ENCODE measurements around the gene INS. TPM values are rescaled to one million over a fixed set of nuclear protein-coding genes. Genes with fewer than 3 reads are reported as not detected.

The INS gene
- total RNA-seq, 2 donors from 2014 or later, result not detected

- 90 to 93% methylated on average over 15 to 22 of the region's 22 CpGs for WGBS, 2 experiments (ENCODE audit: insufficient coverage in 1 of 2, insufficient read length in 1 of 2)
- Mint-ChIP-seq H3K9me3 (no peaks in the 10 kb centered on the region), H3K36me3 (ENCODE audit: low read depth) (no peaks in the 10 kb centered on the region), H3K27me3 (ENCODE audit: insufficient read depth) (peaks cover 3% of the 10 kb centered on the region), H3K4me3 (no peak overlapping the region), H3K27ac (no peak overlapping the region), H3K4me1 (no peaks in the 10 kb centered on the region)
- no peak for DNase-seq
- no peak overlapping the region for H3K9ac ChIP-seq (ENCODE audit: extremely low read depth, low read length, poor library complexity, severe bottlenecking)
- TF ChIP-seq CTCF (conservative IDR thresholded peaks at IDR 0.05), result no peak
- no peaks in the 10 kb centered on the region for H3K4me1 ChIP-seq (ENCODE audit: control insufficient read depth, insufficient read depth, low read length)
- no peaks in the 10 kb centered on the region for H3K27me3 ChIP-seq (ENCODE audit: control insufficient read depth, insufficient read depth, low read length, poor library complexity, severe bottlenecking)
- H3K27ac ChIP-seq (ENCODE audit: low read depth, low read length), result no peak overlapping the region
- H3K4me3 ChIP-seq (ENCODE audit: low read length), result no peak overlapping the region
- no peaks in the 10 kb centered on the region for H3K36me3 ChIP-seq (ENCODE audit: control insufficient read depth, insufficient read depth, low read length)
- no peaks in the 10 kb centered on the region for H3K9me3 ChIP-seq (ENCODE audit: control insufficient read depth, low read length)
These were observed 3.1 kb upstream of the INS start for GRCh38 chr11:2164081-2164480.

- Histone ChIP-seq H3K4me3 (ENCODE audit: low read length) (no peak overlapping the region), H3K9me3 (ENCODE audit: control insufficient read depth, low read length) (no peaks in the 10 kb centered on the region), H3K9ac (ENCODE audit: extremely low read depth, low read length, poor library complexity, severe bottlenecking) (no peak overlapping the region), H3K27me3 (ENCODE audit: control insufficient read depth, insufficient read depth, low read length, poor library complexity, severe bottlenecking) (no peaks in the 10 kb centered on the region), H3K27ac (ENCODE audit: low read depth, low read length) (no peak overlapping the region), H3K4me1 (ENCODE audit: control insufficient read depth, insufficient read depth, low read length) (no peaks in the 10 kb centered on the region), H3K36me3 (ENCODE audit: control insufficient read depth, insufficient read depth, low read length) (no peaks in the 10 kb centered on the region)
- Mint-ChIP-seq H3K27me3 (ENCODE audit: insufficient read depth) (peaks cover 3% of the 10 kb centered on the region), H3K36me3 (ENCODE audit: low read depth) (no peaks in the 10 kb centered on the region), H3K9me3 (no peaks in the 10 kb centered on the region), H3K27ac (no peak overlapping the region), H3K4me1 (no peaks in the 10 kb centered on the region), H3K4me3 (no peak overlapping the region)
- TF ChIP-seq CTCF (conservative IDR thresholded peaks at IDR 0.05), result no peak
- DNase-seq, result no peak
- WGBS, 2 experiments (ENCODE audit: insufficient coverage in 1 of 2, insufficient read length in 1 of 2), result 83 to 85% methylated on average over 9 to 12 of the region's 12 CpGs
These were observed 2.5 kb upstream of the INS start for GRCh38 chr11:2163428-2163978.

- H3K27ac ChIP-seq (ENCODE audit: low read depth, low read length), result no peak overlapping the region
- no peak for DNase-seq
- no peak overlapping the region for H3K4me3 Mint-ChIP-seq
- TF ChIP-seq CTCF (conservative IDR thresholded peaks at IDR 0.05), result no peak
- H3K9ac ChIP-seq (ENCODE audit: extremely low read depth, low read length, poor library complexity, severe bottlenecking), result no peak overlapping the region
- H3K27me3 ChIP-seq (ENCODE audit: control insufficient read depth, insufficient read depth, low read length, poor library complexity, severe bottlenecking), result no peaks in the 10 kb centered on the region
- peaks cover 2% of the 10 kb centered on the region for H3K27me3 Mint-ChIP-seq (ENCODE audit: insufficient read depth)
- no peak overlapping the region for H3K4me3 ChIP-seq (ENCODE audit: low read length)
- H3K36me3 Mint-ChIP-seq (ENCODE audit: low read depth), result no peaks in the 10 kb centered on the region
- no peaks in the 10 kb centered on the region for H3K36me3 ChIP-seq (ENCODE audit: control insufficient read depth, insufficient read depth, low read length)
- H3K4me1 Mint-ChIP-seq, result no peaks in the 10 kb centered on the region
- no peaks in the 10 kb centered on the region for H3K4me1 ChIP-seq (ENCODE audit: control insufficient read depth, insufficient read depth, low read length)
- no peaks in the 10 kb centered on the region for H3K9me3 ChIP-seq (ENCODE audit: control insufficient read depth, low read length)
- no peaks in the 10 kb centered on the region for H3K9me3 Mint-ChIP-seq
- H3K27ac Mint-ChIP-seq, result no peak overlapping the region
- 89 to 93% methylated on average over 15 to 36 of the region's 36 CpGs for whole genome bisulfite sequencing, 2 experiments (ENCODE audit: insufficient coverage in 1 of 2, insufficient read length in 1 of 2)
These were observed 1.2 kb downstream of the INS start for GRCh38 chr11:2159536-2160413.

Data from endodermal cell (in vitro differentiated cells).